HepG2 (cell line): Measurements from ENCODE around the gene CIT. TPM values are rescaled to one million over a fixed set of nuclear protein-coding genes. Genes with fewer than 3 reads are reported as not detected.

Experiments
- ATAC-seq: fragments of 200-7000 bp; cut with Tn5 transposase; 3 replicates; pipeline ENCODE4 v1.9.1; 2020; ENCODE audit warnings: mild to moderate bottlenecking, moderate library complexity
- BruUV-seq: library from RNA; stranded (reverse); fragments of 400-500 nt; replicated peaks from 2 replicates; lab custom pipeline; 2021; lab: Mats Ljungman, UMichigan
- CTCF ChIA-PET: fragments of 300-600 bp; formaldehyde crosslinking; extraction: SDS; loops from one replicate; lab custom pipeline; 2021; ENCODE audit warnings: low total read pairs, inconsistent platforms, low intra/inter-chr PET ratio; lab: Yijun Ruan, JAX
- POLR2A ChIA-PET: fragments of 350-600 bp; sonication (Branson Sonifier 250); formaldehyde crosslinking; loops from one replicate; lab custom pipeline; 2020; ENCODE audit warnings: antibody characterized with exemption, inconsistent platforms; lab: Yijun Ruan, JAX
- DNase-seq: peaks from one replicate; pipeline ENCODE4 v3.0.0-alpha.2; 2015; ENCODE audit warnings: low spot score
- FAIRE-seq: peaks from 3 replicates; lab custom pipeline; 2011; peaks lifted over from hg19 to GRCh38; lab: Jason Lieb, UNC
- H2AFZ ChIP-seq: one replicate; pipeline ENCODE4 v1.6.1; 2011; ENCODE audit warnings: low read length, inconsistent platforms
- H3K27ac ChIP-seq: fragments of 300-600 bp; 3 replicates; pipeline ENCODE4 v1.8.0; 2011; ENCODE audit warnings: mixed run types, mild to moderate bottlenecking, mixed read lengths, low read length, inconsistent platforms; ENCODE audit not compliant: insufficient read depth; ENCODE audit errors: extremely low read length
- H3K27me3 ChIP-seq, 2 experiments: fragments of 200-600 bp in 1 of 2; 2 replicates in 1 of 2; 3 replicates in 1 of 2; pipeline versions ENCODE4 v1.6.0 to v1.8.0; 2011; ENCODE audit warnings: low read length in 2 of 2, mild to moderate bottlenecking in 2 of 2, moderate library complexity in 2 of 2, inconsistent platforms in 1 of 2; ENCODE audit not compliant: insufficient read depth in 2 of 2, control insufficient read depth in 1 of 2
- H3K36me3 ChIP-seq, 2 experiments: fragments of 200-600 bp in 1 of 2; replicated peaks in 1 of 2; 2 replicates in 1 of 2; 3 replicates in 1 of 2; pipeline versions ENCODE4 v1.5.1 to v1.8.0; 2011; ENCODE audit warnings: low read length in 2 of 2, inconsistent platforms in 1 of 2; ENCODE audit not compliant: insufficient read depth in 2 of 2, control insufficient read depth in 1 of 2
- H3K4me1 ChIP-seq: 2 replicates; pipeline ENCODE4 v1.5.1; 2012; ENCODE audit warnings: low read length, inconsistent platforms; ENCODE audit not compliant: insufficient read depth
- H3K4me2 ChIP-seq: 2 replicates; pipeline ENCODE4 v1.6.0; 2011; ENCODE audit warnings: low read depth, low read length, inconsistent platforms
- H3K4me3 ChIP-seq, 3 experiments: fragments of 200-600 bp in 1 of 3; sonication (generic), shearing (Covaris generic) in 1 of 3; replicated peaks in 1 of 3; 2 replicates each; pipeline ENCODE4 v1.5.1; 2011 to 2016; ENCODE audit warnings: low read length in 3 of 3, inconsistent platforms in 2 of 3, low read depth in 2 of 3, mild to moderate bottlenecking in 2 of 3, control low read depth in 1 of 3, mixed read lengths in 1 of 3; ENCODE audit not compliant: insufficient read depth in 1 of 3
- H3K79me2 ChIP-seq: one replicate; pipeline ENCODE4 v1.6.1; 2011; ENCODE audit warnings: low read length, inconsistent platforms; ENCODE audit not compliant: insufficient read depth
- H3K9ac ChIP-seq: 2 replicates; pipeline ENCODE4 v1.6.0; 2011; ENCODE audit warnings: mild to moderate bottlenecking, low read depth, low read length, inconsistent platforms; ENCODE audit not compliant: insufficient read depth
- H3K9me3 ChIP-seq: 2 replicates; pipeline ENCODE4 v1.5.1; 2012; ENCODE audit warnings: mild to moderate bottlenecking, low read length
- H4K20me1 ChIP-seq: 2 replicates; pipeline ENCODE4 v1.6.0; 2011; ENCODE audit warnings: inconsistent platforms, mild to moderate bottlenecking, low read length, moderate library complexity; ENCODE audit not compliant: insufficient read depth
- HES4 ChIP-seq: sonication (generic); formaldehyde crosslinking; IDR thresholded peaks from 2 replicates; pipeline ENCODE4 v1.9.0; 2021; ENCODE audit warnings: mild to moderate bottlenecking, missing genetic modification reagents, borderline replicate concordance
- KLF11 ChIP-seq: IDR thresholded peaks from 2 replicates; pipeline ENCODE4 v1.6.1; 2016; ENCODE audit warnings: missing compliant biosample characterization
- NFKB2 ChIP-seq: sonication (generic); formaldehyde crosslinking; IDR thresholded peaks from 2 replicates; pipeline ENCODE4 v1.4.0; 2020; ENCODE audit warnings: missing genetic modification reagents, borderline replicate concordance
- NFYB ChIP-seq: sonication (generic); formaldehyde crosslinking; IDR thresholded peaks from 2 replicates; pipeline ENCODE4 v1.4.0; 2020; ENCODE audit warnings: missing genetic modification reagents
- RBAK ChIP-seq: sonication (generic); formaldehyde crosslinking; IDR thresholded peaks from 2 replicates; pipeline ENCODE4 v1.5.1; 2020; ENCODE audit warnings: mild to moderate bottlenecking, missing genetic modification reagents
- ZNF264 ChIP-seq: sonication (generic); formaldehyde crosslinking; IDR thresholded peaks from 2 replicates; pipeline ENCODE4 v1.4.0; 2020; ENCODE audit warnings: missing genetic modification reagents
- ZNF776 ChIP-seq: sonication (generic); formaldehyde crosslinking; IDR thresholded peaks from 2 replicates; pipeline ENCODE4 v1.4.0; 2020; ENCODE audit warnings: mild to moderate bottlenecking, missing genetic modification reagents
- whole genome bisulfite sequencing: methylation state at CpG from one replicate; pipeline ENCODE4 v1.1.6; 2017; ENCODE audit warnings: low lambda C conversion rate; 5-methylcytosine and 5-hydroxymethylcytosine counted together
- in situ Hi-C: cut with HindIII; loops from 2 replicates; pipeline ENCODE4 v1.10.0; 2017; ENCODE audit warnings: low pct_unique_long_range_greater_than_20kb; ENCODE audit not compliant: extremely low pct_ligation_motif_present
- intact Hi-C: fragments of 100-400 bp; cut with micrococcal nuclease; formaldehyde crosslinking; loops from one replicate; pipeline ENCODE4 v1.10.0; 2022; ENCODE audit not compliant: unreplicated experiment
- polyA plus RNA-seq, 8 experiments: library from polyadenylated mRNA; depleted of rRNA in 3 of 8; stranded (reverse) in 7 of 8; unstranded in 1 of 8; fragments of >200 nt; fragmentation: Illumina TruSeq in 4 of 8; extraction: Trizol in 4 of 8; gene quantifications; 2 replicates each; pipeline versions ENCODE4 v1.2.1 to v1.2.3, GENCODE V29; 2011 to 2016; ENCODE audit warnings: low read depth in 4 of 8, missing spikeins in 1 of 8, mixed read lengths in 1 of 8; ENCODE audit not compliant: insufficient read depth in 1 of 8
- total RNA-seq, 5 experiments: library from RNA; depleted of rRNA; stranded (reverse); fragments of >200 nt; fragmentation: Illumina TruSeq; extraction: Trizol; gene quantifications; 2 replicates each; pipeline ENCODE4 v1.2.3, GENCODE V29; 2016; ENCODE audit warnings: low read depth in 1 of 5
- TF ChIP-seq, protein P1 (sequence below): sonication (generic); formaldehyde crosslinking; IDR thresholded peaks from 2 replicates; pipeline ENCODE4 v1.5.0; 2020; ENCODE audit warnings: mild to moderate bottlenecking, missing genetic modification reagents, borderline replicate concordance
- TF ChIP-seq, protein P2 (sequence below): sonication (generic); formaldehyde crosslinking; IDR thresholded peaks from one replicate; pipeline ENCODE4 v1.5.1; 2020; ENCODE audit warnings: mild to moderate bottlenecking, missing genetic modification reagents; ENCODE audit errors: not compliant biosample characterization

Gene CIT
- total and polyA plus RNA-seq, 2 of the 13 experiments (the other 11 are each of a cell fraction or from before 2014, with no cell fraction given): 7.7 to 11.7 TPM

DNA sequence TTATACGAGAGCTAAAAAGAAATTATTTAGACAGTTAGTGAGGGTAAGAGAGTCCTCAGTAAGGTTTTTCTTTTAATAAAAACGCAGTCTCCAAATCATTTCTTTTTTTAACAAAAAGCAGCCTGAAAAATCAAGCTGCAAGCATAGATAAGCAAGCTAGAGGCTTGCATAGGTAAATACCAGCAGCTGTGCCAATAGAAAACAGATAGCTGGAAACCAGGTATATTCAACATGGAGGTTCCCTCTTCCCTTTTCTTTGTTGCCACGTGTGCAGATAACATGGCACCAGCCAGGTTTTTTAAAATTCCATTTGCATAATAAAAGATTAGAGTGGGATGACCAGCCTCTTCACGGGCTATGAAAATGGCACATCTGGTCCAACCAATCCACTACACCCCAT, 215.2 kb downstream of the CIT start:
- ChIA-PET CTCF (no interaction called here), POLR2A (no interaction called here)
- intact Hi-C loops (no loop called here), in situ Hi-C loops (no loop called here)
- H3K9ac ChIP-seq: no peak overlapping the region
- no peaks in the 10 kb centered on the region for H3K79me2 ChIP-seq
- TF ChIP-seq, protein P1, sequence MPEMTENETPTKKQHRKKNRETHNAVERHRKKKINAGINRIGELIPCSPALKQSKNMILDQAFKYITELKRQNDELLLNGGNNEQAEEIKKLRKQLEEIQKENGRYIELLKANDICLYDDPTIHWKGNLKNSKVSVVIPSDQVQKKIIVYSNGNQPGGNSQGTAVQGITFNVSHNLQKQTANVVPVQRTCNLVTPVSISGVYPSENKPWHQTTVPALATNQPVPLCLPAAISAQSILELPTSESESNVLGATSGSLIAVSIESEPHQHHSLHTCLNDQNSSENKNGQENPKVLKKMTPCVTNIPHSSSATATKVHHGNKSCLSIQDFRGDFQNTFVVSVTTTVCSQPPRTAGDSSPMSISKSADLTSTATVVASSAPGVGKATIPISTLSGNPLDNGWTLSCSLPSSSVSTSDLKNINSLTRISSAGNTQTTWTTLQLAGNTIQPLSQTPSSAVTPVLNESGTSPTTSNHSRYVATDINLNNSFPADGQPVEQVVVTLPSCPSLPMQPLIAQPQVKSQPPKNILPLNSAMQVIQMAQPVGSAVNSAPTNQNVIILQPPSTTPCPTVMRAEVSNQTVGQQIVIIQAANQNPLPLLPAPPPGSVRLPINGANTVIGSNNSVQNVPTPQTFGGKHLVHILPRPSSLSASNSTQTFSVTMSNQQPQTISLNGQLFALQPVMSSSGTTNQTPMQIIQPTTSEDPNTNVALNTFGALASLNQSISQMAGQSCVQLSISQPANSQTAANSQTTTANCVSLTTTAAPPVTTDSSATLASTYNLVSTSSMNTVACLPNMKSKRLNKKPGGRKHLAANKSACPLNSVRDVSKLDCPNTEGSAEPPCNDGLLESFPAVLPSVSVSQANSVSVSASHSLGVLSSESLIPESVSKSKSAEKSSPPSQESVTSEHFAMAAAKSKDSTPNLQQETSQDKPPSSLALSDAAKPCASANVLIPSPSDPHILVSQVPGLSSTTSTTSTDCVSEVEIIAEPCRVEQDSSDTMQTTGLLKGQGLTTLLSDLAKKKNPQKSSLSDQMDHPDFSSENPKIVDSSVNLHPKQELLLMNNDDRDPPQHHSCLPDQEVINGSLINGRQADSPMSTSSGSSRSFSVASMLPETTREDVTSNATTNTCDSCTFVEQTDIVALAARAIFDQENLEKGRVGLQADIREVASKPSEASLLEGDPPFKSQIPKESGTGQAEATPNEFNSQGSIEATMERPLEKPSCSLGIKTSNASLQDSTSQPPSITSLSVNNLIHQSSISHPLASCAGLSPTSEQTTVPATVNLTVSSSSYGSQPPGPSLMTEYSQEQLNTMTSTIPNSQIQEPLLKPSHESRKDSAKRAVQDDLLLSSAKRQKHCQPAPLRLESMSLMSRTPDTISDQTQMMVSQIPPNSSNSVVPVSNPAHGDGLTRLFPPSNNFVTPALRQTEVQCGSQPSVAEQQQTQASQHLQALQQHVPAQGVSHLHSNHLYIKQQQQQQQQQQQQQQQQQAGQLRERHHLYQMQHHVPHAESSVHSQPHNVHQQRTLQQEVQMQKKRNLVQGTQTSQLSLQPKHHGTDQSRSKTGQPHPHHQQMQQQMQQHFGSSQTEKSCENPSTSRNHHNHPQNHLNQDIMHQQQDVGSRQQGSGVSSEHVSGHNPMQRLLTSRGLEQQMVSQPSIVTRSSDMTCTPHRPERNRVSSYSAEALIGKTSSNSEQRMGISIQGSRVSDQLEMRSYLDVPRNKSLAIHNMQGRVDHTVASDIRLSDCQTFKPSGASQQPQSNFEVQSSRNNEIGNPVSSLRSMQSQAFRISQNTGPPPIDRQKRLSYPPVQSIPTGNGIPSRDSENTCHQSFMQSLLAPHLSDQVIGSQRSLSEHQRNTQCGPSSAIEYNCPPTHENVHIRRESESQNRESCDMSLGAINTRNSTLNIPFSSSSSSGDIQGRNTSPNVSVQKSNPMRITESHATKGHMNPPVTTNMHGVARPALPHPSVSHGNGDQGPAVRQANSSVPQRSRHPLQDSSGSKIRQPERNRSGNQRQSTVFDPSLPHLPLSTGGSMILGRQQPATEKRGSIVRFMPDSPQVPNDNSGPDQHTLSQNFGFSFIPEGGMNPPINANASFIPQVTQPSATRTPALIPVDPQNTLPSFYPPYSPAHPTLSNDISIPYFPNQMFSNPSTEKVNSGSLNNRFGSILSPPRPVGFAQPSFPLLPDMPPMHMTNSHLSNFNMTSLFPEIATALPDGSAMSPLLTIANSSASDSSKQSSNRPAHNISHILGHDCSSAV (CRISPR knock-in tag): no peak
- TF ChIP-seq NFKB2 (CRISPR knock-in tag) (no peak), RBAK (no peak), KLF11 (CRISPR knock-in tag) (no peak), ZNF264 (no peak), ZNF776 (CRISPR knock-in tag) (no peak), NFYB (CRISPR knock-in tag) (no peak), HES4 (CRISPR knock-in tag) (no peak)
- TF ChIP-seq, protein P2, sequence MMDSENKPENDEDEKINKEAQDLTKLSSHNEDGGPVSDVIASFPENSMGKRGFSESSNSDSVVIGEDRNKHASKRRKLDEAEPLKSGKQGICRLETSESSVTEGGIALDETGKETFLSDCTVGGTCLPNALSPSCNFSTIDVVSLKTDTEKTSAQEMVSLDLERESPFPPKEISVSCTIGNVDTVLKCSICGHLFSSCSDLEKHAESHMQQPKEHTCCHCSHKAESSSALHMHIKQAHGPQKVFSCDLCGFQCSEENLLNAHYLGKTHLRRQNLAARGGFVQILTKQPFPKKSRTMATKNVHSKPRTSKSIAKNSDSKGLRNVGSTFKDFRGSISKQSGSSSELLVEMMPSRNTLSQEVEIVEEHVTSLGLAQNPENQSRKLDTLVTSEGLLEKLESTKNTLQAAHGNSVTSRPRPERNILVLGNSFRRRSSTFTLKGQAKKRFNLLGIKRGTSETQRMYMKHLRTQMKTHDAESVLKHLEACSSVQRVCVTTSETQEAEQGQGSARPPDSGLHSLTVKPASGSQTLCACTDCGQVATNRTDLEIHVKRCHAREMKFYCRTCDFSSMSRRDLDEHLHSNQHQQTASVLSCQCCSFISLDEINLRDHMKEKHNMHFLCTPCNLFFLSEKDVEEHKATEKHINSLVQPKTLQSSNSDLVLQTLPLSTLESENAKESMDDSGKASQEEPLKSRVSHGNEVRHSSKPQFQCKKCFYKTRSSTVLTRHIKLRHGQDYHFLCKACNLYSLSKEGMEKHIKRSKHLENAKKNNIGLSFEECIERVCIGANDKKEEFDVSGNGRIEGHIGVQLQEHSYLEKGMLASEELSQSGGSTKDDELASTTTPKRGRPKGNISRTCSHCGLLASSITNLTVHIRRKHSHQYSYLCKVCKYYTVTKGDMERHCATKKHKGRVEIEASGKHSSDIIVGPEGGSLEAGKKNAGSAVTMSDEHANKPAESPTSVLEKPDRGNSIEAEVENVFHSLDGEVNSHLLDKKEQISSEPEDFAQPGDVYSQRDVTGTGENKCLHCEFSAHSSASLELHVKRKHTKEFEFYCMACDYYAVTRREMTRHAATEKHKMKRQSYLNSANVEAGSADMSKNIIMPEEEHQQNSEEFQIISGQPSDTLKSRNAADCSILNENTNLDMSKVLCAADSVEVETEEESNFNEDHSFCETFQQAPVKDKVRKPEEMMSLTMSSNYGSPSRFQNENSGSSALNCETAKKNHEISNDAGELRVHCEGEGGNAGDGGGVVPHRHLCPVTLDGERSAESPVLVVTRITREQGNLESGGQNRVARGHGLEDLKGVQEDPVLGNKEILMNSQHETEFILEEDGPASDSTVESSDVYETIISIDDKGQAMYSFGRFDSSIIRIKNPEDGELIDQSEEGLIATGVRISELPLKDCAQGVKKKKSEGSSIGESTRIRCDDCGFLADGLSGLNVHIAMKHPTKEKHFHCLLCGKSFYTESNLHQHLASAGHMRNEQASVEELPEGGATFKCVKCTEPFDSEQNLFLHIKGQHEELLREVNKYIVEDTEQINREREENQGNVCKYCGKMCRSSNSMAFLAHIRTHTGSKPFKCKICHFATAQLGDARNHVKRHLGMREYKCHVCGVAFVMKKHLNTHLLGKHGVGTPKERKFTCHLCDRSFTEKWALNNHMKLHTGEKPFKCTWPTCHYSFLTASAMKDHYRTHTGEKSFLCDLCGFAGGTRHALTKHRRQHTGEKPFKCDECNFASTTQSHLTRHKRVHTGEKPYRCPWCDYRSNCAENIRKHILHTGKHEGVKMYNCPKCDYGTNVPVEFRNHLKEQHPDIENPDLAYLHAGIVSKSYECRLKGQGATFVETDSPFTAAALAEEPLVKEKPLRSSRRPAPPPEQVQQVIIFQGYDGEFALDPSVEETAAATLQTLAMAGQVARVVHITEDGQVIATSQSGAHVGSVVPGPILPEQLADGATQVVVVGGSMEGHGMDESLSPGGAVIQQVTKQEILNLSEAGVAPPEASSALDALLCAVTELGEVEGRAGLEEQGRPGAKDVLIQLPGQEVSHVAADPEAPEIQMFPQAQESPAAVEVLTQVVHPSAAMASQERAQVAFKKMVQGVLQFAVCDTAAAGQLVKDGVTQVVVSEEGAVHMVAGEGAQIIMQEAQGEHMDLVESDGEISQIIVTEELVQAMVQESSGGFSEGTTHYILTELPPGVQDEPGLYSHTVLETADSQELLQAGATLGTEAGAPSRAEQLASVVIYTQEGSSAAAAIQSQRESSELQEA (CRISPR knock-in tag): no peak
- H3K27ac ChIP-seq: no peak overlapping the region
- BruUV-seq: no TSS peak
- DNase-seq: no peak
- no peaks in the 10 kb centered on the region for H4K20me1 ChIP-seq
- H3K4me2 ChIP-seq: no peak overlapping the region
- no peak for ATAC-seq
- no peaks in the 10 kb centered on the region for H3K36me3 ChIP-seq
- WGBS: 39% methylated on average over 4 of the region's 4 CpGs
- no peak for FAIRE-seq
- no peak overlapping the region for H3K4me3 ChIP-seq
- H2AFZ ChIP-seq: no peak overlapping the region
- H3K27me3 ChIP-seq: no peaks in the 10 kb centered on the region
- H3K9me3 ChIP-seq: no peaks in the 10 kb centered on the region
- peaks cover 17% of the 10 kb centered on the region for H3K4me1 ChIP-seq
